ENCODE results near the gene ERFE.

ERFE gene

DNA sequence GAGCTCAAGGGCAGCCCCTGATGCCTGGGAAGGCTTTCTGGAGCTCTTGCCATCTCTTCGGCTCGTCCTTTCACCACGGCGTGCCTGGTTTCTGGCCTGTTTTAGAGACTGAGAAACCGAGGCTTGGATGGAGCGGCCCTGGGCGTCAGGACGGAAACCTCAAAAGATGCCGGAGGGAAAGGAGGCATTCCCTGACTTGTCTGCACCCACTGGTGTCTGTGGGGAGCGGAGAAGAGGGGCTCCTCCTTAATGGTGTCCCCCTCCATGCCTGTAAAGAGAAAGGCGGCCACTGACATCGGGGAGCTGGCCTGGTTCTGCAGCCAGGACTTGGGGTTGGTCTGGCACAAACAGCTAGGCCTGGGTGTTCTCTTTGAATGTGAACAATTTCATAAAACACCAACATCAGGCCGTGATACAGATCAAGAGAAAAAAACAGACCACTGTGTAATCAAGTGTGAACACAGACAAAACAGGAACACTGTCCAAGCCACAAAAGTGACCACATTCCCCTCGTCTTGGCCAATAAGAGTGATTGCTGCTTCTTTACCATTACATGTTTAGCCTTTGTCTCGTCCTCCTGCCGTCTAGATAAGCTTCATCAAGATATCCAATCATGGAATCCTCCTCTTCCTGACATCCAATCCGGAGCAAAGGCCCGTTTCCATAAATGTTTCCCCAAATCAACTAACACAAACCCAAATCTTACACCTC is 45.4 kb downstream of the ERFE start:
- DNase-seq (ENCODE audit: low read depth, low spot score): no peak

DNA sequence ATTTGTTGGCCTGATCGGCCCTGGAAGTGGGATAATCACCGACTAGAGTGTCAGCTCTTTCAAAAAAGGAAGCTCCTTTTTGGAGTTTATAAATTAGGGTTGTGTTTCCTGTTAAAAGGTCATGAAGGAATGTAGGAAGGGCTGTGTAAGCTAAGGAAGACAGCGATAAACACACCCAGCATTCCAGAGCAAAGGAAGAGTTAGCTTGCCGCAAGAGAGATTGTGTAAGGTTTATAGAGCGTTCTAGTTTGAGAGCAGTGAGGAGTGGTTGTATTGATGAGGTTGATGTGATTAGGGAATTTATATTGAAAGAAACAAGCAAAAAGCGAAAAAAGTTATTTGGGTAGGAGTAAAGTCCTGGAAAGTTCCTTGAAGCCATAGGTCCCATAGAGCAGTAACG is 48.2 kb downstream of the ERFE start:
- DNase-seq (ENCODE audit: low read depth, low spot score): no peak

DNA sequence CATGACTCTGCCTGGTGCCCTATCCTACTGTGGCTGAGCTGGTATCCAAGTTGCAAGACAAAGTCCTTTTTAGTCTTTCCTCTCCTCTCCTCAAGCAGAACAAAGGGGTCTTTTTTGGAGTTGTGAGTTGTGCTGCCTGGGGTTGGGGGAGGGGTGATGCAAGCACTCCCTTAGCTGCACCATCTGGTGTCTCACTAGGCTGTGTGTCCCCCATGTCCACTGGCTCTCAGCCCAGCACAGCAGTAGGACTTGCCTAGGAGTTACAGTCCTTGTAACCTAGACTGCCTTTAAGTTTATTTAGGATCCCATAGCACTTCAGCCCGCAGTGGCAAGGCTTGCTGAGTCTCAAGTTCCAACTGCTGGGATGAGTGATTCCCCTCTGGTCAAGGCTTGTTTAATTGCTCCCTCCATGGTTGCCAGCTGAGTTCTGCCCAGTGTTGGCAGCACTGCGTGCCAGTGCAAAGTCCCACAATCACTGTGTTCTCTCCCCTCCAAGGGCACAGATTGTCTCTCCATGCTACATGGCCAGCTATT is 57.9 kb downstream of the ERFE start:
- no peak for DNase-seq (ENCODE audit: low read depth, low spot score)
